Measurements from ENCODE around the gene PIWIL1. TPM values are rescaled to one million over a fixed set of nuclear protein-coding genes. Genes with fewer than 3 reads are reported as not detected.

PIWIL1 gene
- total RNA-seq, 4 donors from 2014 or later: not detected

DNA sequence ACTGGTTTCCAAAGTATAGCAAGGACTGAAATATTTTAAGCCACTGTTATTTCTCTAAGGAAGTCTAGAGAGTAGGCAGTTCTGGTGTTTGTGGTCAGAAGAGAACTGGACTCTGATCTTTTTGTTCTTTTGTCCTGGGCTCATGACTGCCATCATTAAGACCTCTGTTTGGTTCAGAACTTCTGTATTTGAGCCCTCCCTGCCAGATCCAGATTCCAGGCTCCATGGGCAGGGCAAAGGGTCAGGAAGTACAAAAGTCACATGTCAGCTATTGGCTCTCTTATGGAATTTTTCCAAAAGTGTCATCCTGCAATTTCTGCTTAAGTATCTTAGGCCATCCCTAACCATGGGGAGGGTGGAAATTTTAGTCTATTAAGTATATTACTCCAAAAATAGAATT is 6.8 kb downstream of the PIWIL1 start:
- Histone ChIP-seq H3K4me3 (no peak overlapping the region), H3K27ac (no peak overlapping the region), H3K4me1 (no peaks in the 10 kb centered on the region), H3K36me3 (no peaks in the 10 kb centered on the region), H3K27me3 (peaks cover 0 to 2% of the 10 kb centered on the region in 2 donors), H3K9me3 (no peaks in the 10 kb centered on the region)
- TF ChIP-seq, protein P1, sequence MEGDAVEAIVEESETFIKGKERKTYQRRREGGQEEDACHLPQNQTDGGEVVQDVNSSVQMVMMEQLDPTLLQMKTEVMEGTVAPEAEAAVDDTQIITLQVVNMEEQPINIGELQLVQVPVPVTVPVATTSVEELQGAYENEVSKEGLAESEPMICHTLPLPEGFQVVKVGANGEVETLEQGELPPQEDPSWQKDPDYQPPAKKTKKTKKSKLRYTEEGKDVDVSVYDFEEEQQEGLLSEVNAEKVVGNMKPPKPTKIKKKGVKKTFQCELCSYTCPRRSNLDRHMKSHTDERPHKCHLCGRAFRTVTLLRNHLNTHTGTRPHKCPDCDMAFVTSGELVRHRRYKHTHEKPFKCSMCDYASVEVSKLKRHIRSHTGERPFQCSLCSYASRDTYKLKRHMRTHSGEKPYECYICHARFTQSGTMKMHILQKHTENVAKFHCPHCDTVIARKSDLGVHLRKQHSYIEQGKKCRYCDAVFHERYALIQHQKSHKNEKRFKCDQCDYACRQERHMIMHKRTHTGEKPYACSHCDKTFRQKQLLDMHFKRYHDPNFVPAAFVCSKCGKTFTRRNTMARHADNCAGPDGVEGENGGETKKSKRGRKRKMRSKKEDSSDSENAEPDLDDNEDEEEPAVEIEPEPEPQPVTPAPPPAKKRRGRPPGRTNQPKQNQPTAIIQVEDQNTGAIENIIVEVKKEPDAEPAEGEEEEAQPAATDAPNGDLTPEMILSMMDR (IDR thresholded peaks at IDR 0.05): no peak
- TF ChIP-seq POLR2A (IDR thresholded peaks at IDR 0.05): no peak
- DNase-seq: no peak

DNA sequence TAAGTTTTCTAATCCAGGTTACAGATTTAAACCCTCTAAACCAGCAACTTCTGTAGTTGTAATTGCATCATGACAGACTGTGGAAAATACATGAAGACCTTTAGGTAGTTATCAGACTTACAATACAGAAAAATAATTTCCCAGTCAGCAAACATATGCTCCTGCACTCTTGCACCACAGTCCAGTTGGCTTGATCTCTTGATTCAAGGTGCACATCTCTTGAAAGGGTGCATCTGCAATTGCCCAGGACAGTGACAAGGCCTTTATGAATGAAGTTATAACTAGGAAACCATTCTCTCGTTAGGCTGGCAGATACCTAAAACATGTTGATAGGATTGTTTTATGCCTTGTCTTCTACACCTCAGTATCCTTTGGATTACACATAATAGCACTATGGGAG is 7.6 kb downstream of the PIWIL1 start:
- no peaks in the 10 kb centered on the region for H3K27me3 ChIP-seq
- H3K4me1 ChIP-seq: no peaks in the 10 kb centered on the region
- no peak for DNase-seq
- H3K9me3 ChIP-seq: no peaks in the 10 kb centered on the region
- no peak for TF ChIP-seq POLR2A (IDR thresholded peaks at IDR 0.05)
- TF ChIP-seq, protein P1 (IDR thresholded peaks at IDR 0.05): no peak
- no peaks in the 10 kb centered on the region for H3K36me3 ChIP-seq
- H3K27ac ChIP-seq: no peak overlapping the region
- no peak overlapping the region for H3K4me3 ChIP-seq

DNA sequence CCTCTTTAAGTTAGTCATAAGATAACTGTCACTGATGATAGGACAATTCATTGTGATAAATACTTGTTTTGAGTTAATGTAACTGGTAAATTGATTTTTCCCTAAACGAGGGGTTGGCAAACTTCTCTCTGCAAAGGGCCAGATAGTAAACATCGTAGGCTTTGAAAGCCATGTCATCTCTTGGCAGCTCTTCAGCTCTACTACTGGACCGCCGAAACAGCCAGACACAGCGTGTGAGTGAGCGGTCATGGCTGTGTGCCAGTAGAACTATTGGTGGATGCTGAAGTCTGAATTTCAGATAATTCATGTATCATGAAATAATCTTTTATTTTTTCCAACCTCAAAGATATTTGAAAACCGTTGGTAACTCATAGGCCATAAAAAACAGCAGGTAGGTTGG is 9.9 kb downstream of the PIWIL1 start:
- no peaks in the 10 kb centered on the region for H3K9me3 ChIP-seq
- TF ChIP-seq, protein P1 (IDR thresholded peaks at IDR 0.05): no peak
- TF ChIP-seq POLR2A (IDR thresholded peaks at IDR 0.05): no peak
- no peaks in the 10 kb centered on the region for H3K27me3 ChIP-seq
- no peaks in the 10 kb centered on the region for H3K36me3 ChIP-seq
- no peak overlapping the region for H3K27ac ChIP-seq
- no peak overlapping the region for H3K4me3 ChIP-seq
- no peak for DNase-seq
- H3K4me1 ChIP-seq: no peaks in the 10 kb centered on the region

- no peaks in the 10 kb centered on the region for H3K4me1 ChIP-seq
- H3K9me3 ChIP-seq: no peaks in the 10 kb centered on the region
- H3K36me3 ChIP-seq: no peaks in the 10 kb centered on the region
- no peak overlapping the region for H3K4me3 ChIP-seq
- H3K27ac ChIP-seq: no peak overlapping the region
- DNase-seq: no peak
- H3K27me3 ChIP-seq: no peaks in the 10 kb centered on the region
- TF ChIP-seq, protein P1 (IDR thresholded peaks at IDR 0.05): no peak
- no peak for TF ChIP-seq POLR2A (IDR thresholded peaks at IDR 0.05)
Observed at GRCh38 chr12:130350715-130351114, 13.0 kb downstream of the PIWIL1 start.

DNA sequence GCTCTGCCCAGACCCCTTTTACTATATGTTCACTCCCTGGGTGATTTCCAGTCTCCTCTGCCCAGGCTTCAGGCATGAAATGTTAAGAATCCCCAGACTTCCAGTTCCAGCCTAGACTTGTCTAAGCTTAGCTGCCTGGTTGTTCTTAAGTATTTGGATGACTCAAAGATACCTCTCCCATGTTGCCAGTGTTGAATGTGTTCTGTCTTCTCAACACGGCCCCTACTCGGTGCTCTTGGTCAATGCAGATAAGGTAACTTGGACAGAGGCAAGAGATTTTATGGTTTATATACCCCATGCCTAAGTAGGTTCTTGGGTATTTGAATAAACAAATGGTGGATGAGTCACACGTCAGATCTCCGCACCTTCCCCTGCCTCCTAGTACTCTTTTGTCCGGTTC is 13.6 kb downstream of the PIWIL1 start:
- no peaks in the 10 kb centered on the region for H3K9me3 ChIP-seq
- no peaks in the 10 kb centered on the region for H3K4me1 ChIP-seq
- H3K4me3 ChIP-seq: no peak overlapping the region
- no peaks in the 10 kb centered on the region for H3K36me3 ChIP-seq
- DNase-seq: no peak
- H3K27me3 ChIP-seq: no peaks in the 10 kb centered on the region
- H3K27ac ChIP-seq: no peak overlapping the region
- TF ChIP-seq POLR2A (IDR thresholded peaks at IDR 0.05): no peak
- TF ChIP-seq, protein P1 (IDR thresholded peaks at IDR 0.05): no peak

GRCh38 chr12:130353081-130353480 is 15.4 kb downstream of the PIWIL1 start:
- DNase-seq: no peak
- TF ChIP-seq POLR2A (IDR thresholded peaks at IDR 0.05): no peak
- TF ChIP-seq, protein P1 (IDR thresholded peaks at IDR 0.05): no peak
- Histone ChIP-seq H3K36me3 (no peaks in the 10 kb centered on the region), H3K4me1 (no peaks in the 10 kb centered on the region), H3K4me3 (no peak overlapping the region), H3K27ac (no peak overlapping the region), H3K9me3 (no peaks in the 10 kb centered on the region), H3K27me3 (no peaks in the 10 kb centered on the region)
